GM21717 (cell line): ENCODE data around the gene AJUBA.
"Not testable (repeated sequence)": the region's sequence is repeated elsewhere in the genome, so short reads cannot be mapped to it uniquely, and the experiment has no call there.

Experiments used
- ATAC-seq: cut with Tn5 transposase; IDR thresholded peaks from one replicate; pipeline ENCODE4 v1.9.1; 2021; ENCODE audit warnings: mild to moderate bottlenecking, moderate library complexity; ENCODE audit not compliant: unreplicated experiment

AJUBA gene

GRCh38 chr14:23006544-23007419 is 24.4 kb upstream of the AJUBA start:
- ATAC-seq, result peak; percentile 90

- no peak for ATAC-seq
Measured at GRCh38 chr14:23006188-23006534, 23.8 kb upstream of the AJUBA start.

- ATAC-seq, result no peak
Measured at GRCh38 chr14:23005451-23006187, 23.3 kb upstream of the AJUBA start.

GRCh38 chr14:23004274-23004673 is 21.9 kb upstream of the AJUBA start:
- ATAC-seq, result not testable (repeated sequence)

GRCh38 chr14:23002592-23002991 is 20.2 kb upstream of the AJUBA start:
- no peak for ATAC-seq

- no peak for ATAC-seq
Measured at GRCh38 chr14:23000860-23001259, 18.5 kb upstream of the AJUBA start.

- no peak for ATAC-seq
Measured at GRCh38 chr14:22998329-22999012, 16.1 kb upstream of the AJUBA start.

GRCh38 chr14:22997676-22998323 is 15.4 kb upstream of the AJUBA start:
- ATAC-seq, result no peak

GRCh38 chr14:22996768-22997654 is 14.7 kb upstream of the AJUBA start:
- ATAC-seq, result no peak

- no peak for ATAC-seq
Measured at GRCh38 chr14:22995889-22996625, 13.7 kb upstream of the AJUBA start.

GRCh38 chr14:22994762-22995275 is 12.5 kb upstream of the AJUBA start:
- no peak for ATAC-seq

- no peak for ATAC-seq
Measured at GRCh38 chr14:22993517-22993916, 11.2 kb upstream of the AJUBA start.

- ATAC-seq, result no peak
Measured at GRCh38 chr14:22991852-22992251, 9.5 kb upstream of the AJUBA start.

- ATAC-seq, result no peak
Measured at GRCh38 chr14:22987291-22987690, 4.9 kb upstream of the AJUBA start.

GRCh38 chr14:22986508-22987054 is 4.2 kb upstream of the AJUBA start:
- ATAC-seq, result no peak

GRCh38 chr14:22985894-22986507 is 3.6 kb upstream of the AJUBA start:
- ATAC-seq, result no peak

GRCh38 chr14:22984959-22985658 is 2.8 kb upstream of the AJUBA start:
- no peak for ATAC-seq
